GM23338 (cell line): Measurements from ENCODE around the gene ZNF775. TPM values are rescaled to one million over a fixed set of nuclear protein-coding genes. Genes with fewer than 3 reads are reported as not detected.
A peak's percentile ranks its signal among the peaks of the same experiment; 100 is the strongest.

ENCODE experiments used
- ATAC-seq: fragments of 200-7000 bp; cut with Tn5 transposase; 3 replicates; pipeline ENCODE4 v1.9.1; 2020
- DNase-seq: peaks from one replicate; pipeline ENCODE4 v3.0.0-alpha.2; 2015; ENCODE audit warnings: low spot score
- H2AFZ ChIP-seq: fragments of 200-600 bp; sonication (generic); 2 replicates; pipeline ENCODE4 v1.8.0; 2016; ENCODE audit warnings: antibody characterized with exemption, mild to moderate bottlenecking, moderate library complexity
- H3F3A ChIP-seq: fragments of 200-600 bp; sonication (generic); replicated peaks from 2 replicates; pipeline ENCODE4 v1.8.0; 2017; ENCODE audit warnings: antibody characterized with exemption, mixed run types, low read depth
- H3K27ac ChIP-seq: fragments of 200-600 bp; sonication (generic); 2 replicates; pipeline ENCODE4 v1.6.1; 2016; ENCODE audit warnings: low read depth
- H3K27me3 ChIP-seq: fragments of 200-600 bp; sonication (generic); 2 replicates; pipeline ENCODE4 v1.8.0; 2016; ENCODE audit warnings: mild to moderate bottlenecking, mixed run types, moderate library complexity; ENCODE audit not compliant: insufficient read depth
- H3K36me3 ChIP-seq: fragments of 200-600 bp; sonication (generic); 2 replicates; pipeline ENCODE4 v1.8.0; 2016; ENCODE audit warnings: mild to moderate bottlenecking; ENCODE audit not compliant: insufficient read depth
- H3K4me1 ChIP-seq: fragments of 200-600 bp; sonication (generic); 2 replicates; pipeline ENCODE4 v1.8.0; 2016; ENCODE audit warnings: mild to moderate bottlenecking, moderate library complexity; ENCODE audit not compliant: insufficient read depth
- H3K4me2 ChIP-seq: fragments of 200-600 bp; sonication (generic); 2 replicates; pipeline ENCODE4 v1.7.1; 2017; ENCODE audit warnings: mixed run types
- H3K4me3 ChIP-seq: fragments of 200-600 bp; sonication (generic); 2 replicates; pipeline ENCODE4 v1.6.1; 2016; ENCODE audit warnings: mixed run types
- H3K79me2 ChIP-seq: fragments of 200-600 bp; sonication (generic); replicated peaks from 2 replicates; pipeline ENCODE4 v1.8.0; 2017; ENCODE audit warnings: mild to moderate bottlenecking; ENCODE audit not compliant: insufficient read depth
- H3K9me2 ChIP-seq: fragments of 200-600 bp; sonication (generic); 2 replicates; pipeline ENCODE4 v1.8.0; 2017; ENCODE audit not compliant: insufficient read depth
- H4K20me1 ChIP-seq: fragments of 200-600 bp; sonication (generic); replicated peaks from 2 replicates; pipeline ENCODE4 v1.8.0; 2017; ENCODE audit warnings: mild to moderate bottlenecking; ENCODE audit not compliant: insufficient read depth
- H3K27ac Mint-ChIP-seq: 2 replicates; pipeline ENCODE4 v1.8.0; 2020; ENCODE audit warnings: inconsistent platforms, mild to moderate bottlenecking, moderate library complexity, mixed read lengths
- H3K27me3 Mint-ChIP-seq: 3 replicates; pipeline ENCODE4 v1.8.0; 2022; ENCODE audit warnings: low read depth, mild to moderate bottlenecking, moderate library complexity, mixed read lengths, inconsistent platforms; ENCODE audit not compliant: insufficient read depth, poor library complexity
- H3K36me3 Mint-ChIP-seq: 3 replicates; pipeline ENCODE4 v1.8.0; 2021; ENCODE audit warnings: low read depth, mild to moderate bottlenecking, inconsistent platforms, moderate library complexity, mixed read lengths
- H3K4me1 Mint-ChIP-seq: 3 replicates; pipeline ENCODE4 v1.8.0; 2020; ENCODE audit warnings: mild to moderate bottlenecking, inconsistent platforms, mixed read lengths
- H3K4me3 Mint-ChIP-seq: 3 replicates; pipeline ENCODE4 v1.8.0; 2021; ENCODE audit warnings: moderate library complexity, mild to moderate bottlenecking, inconsistent platforms, mixed read lengths
- H3K9me3 Mint-ChIP-seq: 3 replicates; pipeline ENCODE4 v1.8.0; 2020; ENCODE audit warnings: moderate library complexity, mild to moderate bottlenecking, inconsistent platforms, mixed read lengths
- CREB1 ChIP-seq: fragments of 250-450 bp; sonication (Bioruptor Pico); IDR thresholded peaks from 2 replicates; pipeline ENCODE4 v1.5.0; 2020; ENCODE audit warnings: low read depth, mild to moderate bottlenecking, moderate library complexity
- EZH2 ChIP-seq: fragments of 200-600 bp; sonication (generic); IDR thresholded peaks from one replicate; pipeline ENCODE4 v1.8.0; 2017; ENCODE audit warnings: antibody characterized with exemption, mild to moderate bottlenecking, low read depth; ENCODE audit not compliant: unreplicated experiment
- EZH2phosphoT487 ChIP-seq: fragments of 200-600 bp; sonication (generic); IDR thresholded peaks from one replicate; pipeline ENCODE4 v1.8.1; 2018; ENCODE audit warnings: antibody characterized with exemption; ENCODE audit not compliant: unreplicated experiment
- POLR2AphosphoS5 ChIP-seq: IDR thresholded peaks from 2 replicates; pipeline ENCODE4 v1.6.1; 2016; ENCODE audit warnings: antibody characterized with exemption, low read depth
- STAT1 ChIP-seq: IDR thresholded peaks from one replicate; pipeline ENCODE4 v1.6.1; 2016; ENCODE audit warnings: antibody characterized with exemption; ENCODE audit not compliant: unreplicated experiment
- ZNF114 ChIP-seq: fragments of 250-450 bp; sonication (Bioruptor Pico); IDR thresholded peaks from 2 replicates; pipeline ENCODE4 v1.5.0; 2020; ENCODE audit warnings: mild to moderate bottlenecking, moderate library complexity
- ZNF331 ChIP-seq: fragments of 250-450 bp; sonication (Bioruptor Pico); IDR thresholded peaks from 2 replicates; pipeline ENCODE4 v1.5.0; 2020; ENCODE audit warnings: low read depth, mild to moderate bottlenecking, moderate library complexity
- polyA plus RNA-seq: library from polyadenylated mRNA; unstranded; fragments of >200 nt; fragmentation: Nextera tagmentation; extraction: Ambion mirVana; gene quantifications from 2 replicates; pipeline ENCODE4 v1.2.1, GENCODE V29; 2016
- total RNA-seq: library from RNA; depleted of rRNA; stranded (reverse); fragments of >200 nt; shearing (Covaris generic); gene quantifications from 2 replicates; pipeline ENCODE4 v1.2.3, GENCODE V29; 2014
- TF ChIP-seq, protein P1 (sequence below), 2 experiments: fragments of 200-600 bp in 1 of 2; sonication (generic) in 1 of 2; conservative IDR thresholded peaks; 2 replicates each; pipeline versions ENCODE4 v1.5.1 to v1.6.1; 2016 to 2017; ENCODE audit warnings: antibody characterized with exemption in 2 of 2, low read depth in 2 of 2, mild to moderate bottlenecking in 2 of 2, moderate library complexity in 1 of 2
- TF ChIP-seq, protein P2 (sequence below): IDR thresholded peaks from one replicate; pipeline ENCODE4 v1.6.1; 2018; ENCODE audit warnings: antibody characterized with exemption; ENCODE audit not compliant: unreplicated experiment
- TF ChIP-seq, protein P3 (sequence below): IDR thresholded peaks from 2 replicates; pipeline ENCODE4 v1.6.1; 2016; ENCODE audit warnings: antibody characterized with exemption

The ZNF775 gene
- total and polyA plus RNA-seq, 2 experiments from 2014 or later: 4.5 to 38.2 TPM

DNA sequence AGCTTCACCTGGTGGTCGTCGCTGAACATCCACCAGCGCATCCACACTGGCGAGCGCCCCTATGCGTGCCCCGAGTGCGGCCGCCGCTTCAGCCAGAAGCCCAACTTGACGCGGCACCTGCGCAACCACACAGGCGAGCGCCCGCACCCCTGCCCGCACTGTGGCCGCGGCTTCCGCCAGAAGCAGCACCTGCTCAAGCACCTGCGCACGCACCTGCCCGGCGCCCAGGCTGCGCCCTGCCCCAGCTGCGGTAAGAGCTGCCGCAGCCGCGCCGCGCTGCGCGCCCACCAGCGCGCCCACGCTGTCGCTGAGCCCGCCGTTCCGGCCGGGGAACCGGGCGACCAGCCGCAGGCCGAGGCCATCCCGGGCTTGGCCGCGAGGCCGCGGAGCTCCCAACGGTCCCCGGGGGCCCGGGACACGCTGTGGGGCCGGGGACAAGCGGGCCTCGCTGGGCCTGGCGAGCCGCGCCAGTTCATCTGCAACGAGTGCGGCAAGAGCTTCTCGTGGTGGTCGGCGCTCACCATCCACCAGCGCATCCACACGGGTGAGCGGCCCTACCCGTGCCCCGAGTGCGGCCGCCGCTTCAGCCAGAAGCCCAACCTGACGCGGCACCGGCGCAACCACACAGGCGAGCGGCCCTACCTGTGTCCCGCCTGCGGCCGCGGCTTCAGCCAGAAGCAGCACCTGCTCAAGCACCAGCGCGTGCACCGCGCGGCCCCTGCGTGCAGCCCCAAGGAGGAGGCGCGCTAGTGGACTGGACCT is 18.4 kb downstream of the ZNF775 start:
- ATAC-seq (no peak), DNase-seq (no peak)
- Histone ChIP-seq H3K4me1 (peaks cover 60% of the 10 kb centered on the region), H3K27me3 (no peaks in the 10 kb centered on the region), H3K27ac (no peak overlapping the region), H3K4me3 (no peak overlapping the region), H3K4me2 (no peak overlapping the region), H4K20me1 (no peaks in the 10 kb centered on the region), H2AFZ (no peak overlapping the region), H3K9me2 (no peaks in the 10 kb centered on the region), H3K79me2 (peaks cover 23% of the 10 kb centered on the region), H3F3A (peaks cover 38% of the 10 kb centered on the region), H3K36me3 (peaks cover 4% of the 10 kb centered on the region; the same call in 1 of the 2 replicates)
- Mint-ChIP-seq H3K27me3 (peaks cover 15% of the 10 kb centered on the region), H3K4me3 (no peak overlapping the region), H3K4me1 (peaks cover 74% of the 10 kb centered on the region), H3K9me3 (no peaks in the 10 kb centered on the region; the same call in 2 of the 3 replicates), H3K36me3 (peaks cover 40% of the 10 kb centered on the region), H3K27ac (no peak overlapping the region)
- TF ChIP-seq, protein P1, sequence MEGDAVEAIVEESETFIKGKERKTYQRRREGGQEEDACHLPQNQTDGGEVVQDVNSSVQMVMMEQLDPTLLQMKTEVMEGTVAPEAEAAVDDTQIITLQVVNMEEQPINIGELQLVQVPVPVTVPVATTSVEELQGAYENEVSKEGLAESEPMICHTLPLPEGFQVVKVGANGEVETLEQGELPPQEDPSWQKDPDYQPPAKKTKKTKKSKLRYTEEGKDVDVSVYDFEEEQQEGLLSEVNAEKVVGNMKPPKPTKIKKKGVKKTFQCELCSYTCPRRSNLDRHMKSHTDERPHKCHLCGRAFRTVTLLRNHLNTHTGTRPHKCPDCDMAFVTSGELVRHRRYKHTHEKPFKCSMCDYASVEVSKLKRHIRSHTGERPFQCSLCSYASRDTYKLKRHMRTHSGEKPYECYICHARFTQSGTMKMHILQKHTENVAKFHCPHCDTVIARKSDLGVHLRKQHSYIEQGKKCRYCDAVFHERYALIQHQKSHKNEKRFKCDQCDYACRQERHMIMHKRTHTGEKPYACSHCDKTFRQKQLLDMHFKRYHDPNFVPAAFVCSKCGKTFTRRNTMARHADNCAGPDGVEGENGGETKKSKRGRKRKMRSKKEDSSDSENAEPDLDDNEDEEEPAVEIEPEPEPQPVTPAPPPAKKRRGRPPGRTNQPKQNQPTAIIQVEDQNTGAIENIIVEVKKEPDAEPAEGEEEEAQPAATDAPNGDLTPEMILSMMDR (conservative IDR thresholded peaks at IDR 0.05; ENCODE audit: low read depth in 2 of 2): peak in 1 of 2 experiments; percentile 21; a peak in 1 of 4 replicates
- TF ChIP-seq ZNF331 (CRISPR knock-in tag): no peak

DNA sequence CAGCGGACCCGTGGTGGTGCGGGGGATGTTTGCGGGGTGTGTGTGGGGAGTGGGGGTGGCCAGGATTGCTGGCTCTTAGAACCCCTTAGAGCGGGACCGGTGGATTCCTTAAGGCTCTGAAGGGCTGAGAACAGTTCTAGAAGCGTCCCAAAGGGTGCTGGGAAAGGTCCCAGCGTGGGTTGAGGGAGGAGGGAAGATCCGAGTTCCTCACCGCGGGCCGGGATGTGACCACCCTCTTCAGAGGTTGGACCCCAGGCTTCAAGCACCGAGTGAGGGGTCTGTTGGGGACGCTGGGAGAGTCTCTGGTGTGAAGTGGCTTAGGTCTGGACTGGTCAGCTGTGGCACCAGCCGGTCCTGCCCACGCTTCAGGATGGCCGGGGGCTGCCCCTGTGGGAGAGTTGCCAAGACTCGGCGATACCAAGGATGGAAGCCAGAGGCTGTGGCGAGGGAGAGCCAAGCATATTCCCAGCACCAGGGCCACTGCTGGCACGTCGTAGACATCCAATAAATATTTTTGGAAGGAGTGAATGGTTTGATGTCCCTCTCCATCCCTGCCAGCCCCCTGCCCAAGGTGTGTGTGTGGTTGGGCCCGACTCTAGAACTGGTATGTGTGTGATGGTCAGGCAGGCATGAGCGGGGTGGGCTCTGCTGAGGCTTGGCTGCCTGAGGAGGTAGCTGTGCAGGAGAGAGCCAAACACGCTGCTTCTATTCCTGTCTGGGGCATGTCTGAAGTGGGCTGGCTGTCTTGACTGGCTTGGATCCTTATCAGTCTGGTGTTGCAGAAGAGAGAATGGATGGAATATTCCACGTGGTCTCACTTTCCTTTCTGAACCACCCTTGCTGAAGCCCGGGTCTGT is 19.2 kb downstream of the ZNF775 start:
- H3K27me3 Mint-ChIP-seq: peaks cover 14% of the 10 kb centered on the region
- H3K27ac Mint-ChIP-seq: peak overlapping the region; percentile 99
- no peaks in the 10 kb centered on the region; the same call in 2 of the 3 replicates for H3K9me3 Mint-ChIP-seq
- Histone ChIP-seq H3K4me1 (peaks cover 65% of the 10 kb centered on the region), H3K4me3 (no peak overlapping the region), H3K27me3 (no peaks in the 10 kb centered on the region), H3K27ac (peak overlapping the region; percentile 99; the same call in 1 of the 2 replicates), H3F3A (peaks cover 41% of the 10 kb centered on the region), H4K20me1 (no peaks in the 10 kb centered on the region), H2AFZ (no peak overlapping the region), H3K9me2 (no peaks in the 10 kb centered on the region), H3K79me2 (peaks cover 23% of the 10 kb centered on the region), H3K36me3 (peaks cover 4% of the 10 kb centered on the region; the same call in 1 of the 2 replicates), H3K4me2 (no peak overlapping the region)
- peaks cover 40% of the 10 kb centered on the region for H3K36me3 Mint-ChIP-seq
- H3K4me1 Mint-ChIP-seq: peaks cover 76% of the 10 kb centered on the region
- DNase-seq (no peak), ATAC-seq (no peak)
- H3K4me3 Mint-ChIP-seq: no peak overlapping the region
- TF ChIP-seq ZNF114 (CRISPR knock-in tag): no peak
- TF ChIP-seq, protein P2, sequence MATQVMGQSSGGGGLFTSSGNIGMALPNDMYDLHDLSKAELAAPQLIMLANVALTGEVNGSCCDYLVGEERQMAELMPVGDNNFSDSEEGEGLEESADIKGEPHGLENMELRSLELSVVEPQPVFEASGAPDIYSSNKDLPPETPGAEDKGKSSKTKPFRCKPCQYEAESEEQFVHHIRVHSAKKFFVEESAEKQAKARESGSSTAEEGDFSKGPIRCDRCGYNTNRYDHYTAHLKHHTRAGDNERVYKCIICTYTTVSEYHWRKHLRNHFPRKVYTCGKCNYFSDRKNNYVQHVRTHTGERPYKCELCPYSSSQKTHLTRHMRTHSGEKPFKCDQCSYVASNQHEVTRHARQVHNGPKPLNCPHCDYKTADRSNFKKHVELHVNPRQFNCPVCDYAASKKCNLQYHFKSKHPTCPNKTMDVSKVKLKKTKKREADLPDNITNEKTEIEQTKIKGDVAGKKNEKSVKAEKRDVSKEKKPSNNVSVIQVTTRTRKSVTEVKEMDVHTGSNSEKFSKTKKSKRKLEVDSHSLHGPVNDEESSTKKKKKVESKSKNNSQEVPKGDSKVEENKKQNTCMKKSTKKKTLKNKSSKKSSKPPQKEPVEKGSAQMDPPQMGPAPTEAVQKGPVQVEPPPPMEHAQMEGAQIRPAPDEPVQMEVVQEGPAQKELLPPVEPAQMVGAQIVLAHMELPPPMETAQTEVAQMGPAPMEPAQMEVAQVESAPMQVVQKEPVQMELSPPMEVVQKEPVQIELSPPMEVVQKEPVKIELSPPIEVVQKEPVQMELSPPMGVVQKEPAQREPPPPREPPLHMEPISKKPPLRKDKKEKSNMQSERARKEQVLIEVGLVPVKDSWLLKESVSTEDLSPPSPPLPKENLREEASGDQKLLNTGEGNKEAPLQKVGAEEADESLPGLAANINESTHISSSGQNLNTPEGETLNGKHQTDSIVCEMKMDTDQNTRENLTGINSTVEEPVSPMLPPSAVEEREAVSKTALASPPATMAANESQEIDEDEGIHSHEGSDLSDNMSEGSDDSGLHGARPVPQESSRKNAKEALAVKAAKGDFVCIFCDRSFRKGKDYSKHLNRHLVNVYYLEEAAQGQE: no peak
- TF ChIP-seq EZH2phosphoT487: no peak
- no peak for TF ChIP-seq CREB1 (CRISPR knock-in tag)
- TF ChIP-seq, protein P3, sequence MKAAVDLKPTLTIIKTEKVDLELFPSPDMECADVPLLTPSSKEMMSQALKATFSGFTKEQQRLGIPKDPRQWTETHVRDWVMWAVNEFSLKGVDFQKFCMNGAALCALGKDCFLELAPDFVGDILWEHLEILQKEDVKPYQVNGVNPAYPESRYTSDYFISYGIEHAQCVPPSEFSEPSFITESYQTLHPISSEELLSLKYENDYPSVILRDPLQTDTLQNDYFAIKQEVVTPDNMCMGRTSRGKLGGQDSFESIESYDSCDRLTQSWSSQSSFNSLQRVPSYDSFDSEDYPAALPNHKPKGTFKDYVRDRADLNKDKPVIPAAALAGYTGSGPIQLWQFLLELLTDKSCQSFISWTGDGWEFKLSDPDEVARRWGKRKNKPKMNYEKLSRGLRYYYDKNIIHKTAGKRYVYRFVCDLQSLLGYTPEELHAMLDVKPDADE: no peak
- TF ChIP-seq EZH2: no peak
- no peak for TF ChIP-seq STAT1
- TF ChIP-seq POLR2AphosphoS5: no peak
- no peak for TF ChIP-seq ZNF331 (CRISPR knock-in tag)
- TF ChIP-seq, protein P1 (conservative IDR thresholded peaks at IDR 0.05; ENCODE audit: low read depth in 2 of 2): no peak
